Measurements from ENCODE around the gene LPA.

DNA sequence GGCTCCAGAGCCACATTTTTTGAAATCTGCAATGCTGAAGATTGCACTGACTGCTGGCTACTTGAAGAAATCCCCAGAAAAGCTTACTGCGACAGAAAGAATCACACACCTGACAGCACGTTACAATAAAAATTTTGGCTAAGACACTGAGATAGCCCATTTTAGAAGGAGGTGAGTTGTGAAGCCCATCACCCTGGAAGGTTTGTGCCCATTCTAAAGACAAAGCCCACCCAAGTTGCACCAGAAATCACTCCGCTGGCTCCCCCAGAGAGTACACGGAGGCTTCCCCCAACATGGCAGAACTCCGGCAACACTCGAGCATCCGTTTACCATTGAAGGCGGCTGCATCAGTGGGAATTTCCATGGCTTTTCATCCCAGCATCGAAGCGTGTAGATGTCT lies 29.4 kb downstream of the LPA start:
- TF ChIP-seq, protein P1, sequence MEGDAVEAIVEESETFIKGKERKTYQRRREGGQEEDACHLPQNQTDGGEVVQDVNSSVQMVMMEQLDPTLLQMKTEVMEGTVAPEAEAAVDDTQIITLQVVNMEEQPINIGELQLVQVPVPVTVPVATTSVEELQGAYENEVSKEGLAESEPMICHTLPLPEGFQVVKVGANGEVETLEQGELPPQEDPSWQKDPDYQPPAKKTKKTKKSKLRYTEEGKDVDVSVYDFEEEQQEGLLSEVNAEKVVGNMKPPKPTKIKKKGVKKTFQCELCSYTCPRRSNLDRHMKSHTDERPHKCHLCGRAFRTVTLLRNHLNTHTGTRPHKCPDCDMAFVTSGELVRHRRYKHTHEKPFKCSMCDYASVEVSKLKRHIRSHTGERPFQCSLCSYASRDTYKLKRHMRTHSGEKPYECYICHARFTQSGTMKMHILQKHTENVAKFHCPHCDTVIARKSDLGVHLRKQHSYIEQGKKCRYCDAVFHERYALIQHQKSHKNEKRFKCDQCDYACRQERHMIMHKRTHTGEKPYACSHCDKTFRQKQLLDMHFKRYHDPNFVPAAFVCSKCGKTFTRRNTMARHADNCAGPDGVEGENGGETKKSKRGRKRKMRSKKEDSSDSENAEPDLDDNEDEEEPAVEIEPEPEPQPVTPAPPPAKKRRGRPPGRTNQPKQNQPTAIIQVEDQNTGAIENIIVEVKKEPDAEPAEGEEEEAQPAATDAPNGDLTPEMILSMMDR (IDR thresholded peaks at IDR 0.05): no peak
- TF ChIP-seq ZBTB21 (CRISPR knock-in tag; IDR thresholded peaks at IDR 0.05; ENCODE audit: borderline replicate concordance) (no peak), ELF4 (CRISPR knock-in tag; IDR thresholded peaks at IDR 0.05; ENCODE audit: low read depth) (no peak), GRHL2 (CRISPR knock-in tag; IDR thresholded peaks at IDR 0.05; ENCODE audit: insufficient replicate concordance, severe bottlenecking) (no peak), TEAD4 (CRISPR knock-in tag; IDR thresholded peaks at IDR 0.05) (no peak)
- TF ChIP-seq, protein P2, sequence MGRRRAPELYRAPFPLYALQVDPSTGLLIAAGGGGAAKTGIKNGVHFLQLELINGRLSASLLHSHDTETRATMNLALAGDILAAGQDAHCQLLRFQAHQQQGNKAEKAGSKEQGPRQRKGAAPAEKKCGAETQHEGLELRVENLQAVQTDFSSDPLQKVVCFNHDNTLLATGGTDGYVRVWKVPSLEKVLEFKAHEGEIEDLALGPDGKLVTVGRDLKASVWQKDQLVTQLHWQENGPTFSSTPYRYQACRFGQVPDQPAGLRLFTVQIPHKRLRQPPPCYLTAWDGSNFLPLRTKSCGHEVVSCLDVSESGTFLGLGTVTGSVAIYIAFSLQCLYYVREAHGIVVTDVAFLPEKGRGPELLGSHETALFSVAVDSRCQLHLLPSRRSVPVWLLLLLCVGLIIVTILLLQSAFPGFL (CRISPR knock-in tag; IDR thresholded peaks at IDR 0.05; ENCODE audit: borderline replicate concordance): no peak
- TF ChIP-seq, protein P3, sequence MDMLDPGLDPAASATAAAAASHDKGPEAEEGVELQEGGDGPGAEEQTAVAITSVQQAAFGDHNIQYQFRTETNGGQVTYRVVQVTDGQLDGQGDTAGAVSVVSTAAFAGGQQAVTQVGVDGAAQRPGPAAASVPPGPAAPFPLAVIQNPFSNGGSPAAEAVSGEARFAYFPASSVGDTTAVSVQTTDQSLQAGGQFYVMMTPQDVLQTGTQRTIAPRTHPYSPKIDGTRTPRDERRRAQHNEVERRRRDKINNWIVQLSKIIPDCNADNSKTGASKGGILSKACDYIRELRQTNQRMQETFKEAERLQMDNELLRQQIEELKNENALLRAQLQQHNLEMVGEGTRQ (CRISPR knock-in tag; IDR thresholded peaks at IDR 0.05): no peak
- TF ChIP-seq, protein P4, sequence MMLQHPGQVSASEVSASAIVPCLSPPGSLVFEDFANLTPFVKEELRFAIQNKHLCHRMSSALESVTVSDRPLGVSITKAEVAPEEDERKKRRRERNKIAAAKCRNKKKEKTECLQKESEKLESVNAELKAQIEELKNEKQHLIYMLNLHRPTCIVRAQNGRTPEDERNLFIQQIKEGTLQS (CRISPR knock-in tag; conservative IDR thresholded peaks at IDR 0.05): no peak
